Measurements from ENCODE around the gene PHF1.

Gene PHF1

GRCh38 chr6:33428224-33428965 lies 17.6 kb downstream of the PHF1 start (continued):
- no peak for TF ChIP-seq ZNF518A (tag by site-specific recombination; conservative IDR thresholded peaks at IDR 0.05; ENCODE audit: low read depth)
- no peak for TF ChIP-seq MYNN (tag by site-specific recombination; IDR thresholded peaks at IDR 0.05; ENCODE audit: borderline replicate concordance)
- TF ChIP-seq ZBTB20 (tag by site-specific recombination; IDR thresholded peaks at IDR 0.05) = peak; percentile 59; the same call in 1 of the 2 replicates

DNA sequence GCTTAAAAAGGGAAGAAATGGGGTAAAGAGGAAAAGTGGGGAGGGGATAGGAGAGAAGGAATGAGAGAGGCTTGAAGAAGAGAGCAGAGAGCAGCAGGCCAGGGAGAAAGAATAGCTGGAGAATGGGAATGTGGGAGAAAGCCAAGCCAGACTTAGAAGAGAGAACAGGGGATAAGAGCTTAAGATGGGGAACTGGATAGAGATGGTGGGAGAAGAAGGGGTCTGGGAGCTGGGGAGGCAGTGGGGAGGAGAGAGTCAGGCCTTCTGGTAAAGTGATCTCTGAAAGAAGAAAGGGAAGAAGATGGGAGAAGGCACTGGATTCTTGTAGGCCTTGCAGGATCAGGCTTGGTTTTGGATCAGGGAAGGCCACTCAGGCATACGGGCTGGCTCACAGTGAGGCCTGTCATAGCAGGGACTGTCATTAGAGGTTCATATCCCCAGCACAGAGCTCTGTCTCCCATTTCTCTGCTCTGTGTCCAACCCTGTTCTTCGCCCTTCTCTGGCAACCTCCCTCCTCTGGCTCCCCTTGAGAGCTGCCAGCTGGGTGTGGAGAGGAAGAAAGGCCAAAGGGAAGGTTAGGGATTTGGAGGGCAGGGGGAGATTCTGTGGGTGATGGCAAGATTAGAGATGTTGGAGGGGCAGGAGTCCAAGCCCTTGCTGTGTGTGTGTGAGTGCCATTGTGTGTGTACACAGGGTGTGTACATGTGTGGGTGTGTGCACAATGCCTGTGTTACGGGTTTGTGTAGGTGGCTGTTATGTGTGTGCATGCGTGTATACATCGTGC lies 18.3 kb downstream of the PHF1 start:
- Histone ChIP-seq H3K4me3 (ENCODE audit: low read depth, low read length) (no peak overlapping the region), H3K9me3 (ENCODE audit: control insufficient read depth, insufficient read depth, low read depth, low read length) (no peaks in the 10 kb centered on the region), H3K27ac (ENCODE audit: extremely low read depth, low read depth, low read length) (no peak overlapping the region), H3K36me3 (ENCODE audit: control insufficient read depth in 2 of 2, insufficient read depth in 1 of 2, low read length in 2 of 2) (no peaks in the 10 kb centered on the region), H3K4me1 (ENCODE audit: control insufficient read depth, insufficient read depth, low read length) (peaks cover 17% of the 10 kb centered on the region)
- ChIA-PET POLR2A (interaction anchor here (0.5 to 2.4 kb wide), 6 partner anchors 13 to 157 kb away, joined by 3 to 11 read pairs (median 4); partner anchors contain the start of genes B3GALT4, PHF1, RPS18 and VPS52), CTCF (interaction anchor here (0.6 to 1.3 kb wide), 8 partner anchors 11 to 294 kb away, joined by 3 to 7 read pairs (median 3); partner anchors contain the start of gene BAK1)
- TF ChIP-seq ZNF514 (tag by site-specific recombination; IDR thresholded peaks at IDR 0.05) (no peak), ZFHX2 (tag by site-specific recombination; conservative IDR thresholded peaks at IDR 0.05) (peak; percentile 95), SP3 (tag by site-specific recombination; IDR thresholded peaks at IDR 0.05) (no peak), ZNF521 (tag by site-specific recombination; IDR thresholded peaks at IDR 0.05) (no peak), ZNF785 (tag by site-specific recombination; IDR thresholded peaks at IDR 0.05) (no peak), ZSCAN5A (tag by site-specific recombination; IDR thresholded peaks at IDR 0.05) (no peak), ZNF221 (tag by site-specific recombination; IDR thresholded peaks at IDR 0.05; ENCODE audit: borderline replicate concordance) (no peak), EGR2 (tag by site-specific recombination; IDR thresholded peaks at IDR 0.05; ENCODE audit: low read depth) (peak; percentile 80), KLF10 (tag by site-specific recombination; IDR thresholded peaks at IDR 0.05) (no peak), ZNF366 (tag by site-specific recombination; conservative IDR thresholded peaks at IDR 0.05) (peak; percentile 88), ZNF610 (tag by site-specific recombination; IDR thresholded peaks at IDR 0.05; ENCODE audit: borderline replicate concordance) (no peak), PATZ1 (tag by site-specific recombination; IDR thresholded peaks at IDR 0.05) (peak; percentile 12), ZNF292 (tag by site-specific recombination; IDR thresholded peaks at IDR 0.05; ENCODE audit: borderline replicate concordance, low read depth) (no peak), ZNF10 (tag by site-specific recombination; IDR thresholded peaks at IDR 0.05) (no peak), IKZF3 (tag by site-specific recombination; IDR thresholded peaks at IDR 0.05) (0 out of 2 replicates have a peak, but pooled peaks have one; percentile 34), ZSCAN4 (tag by site-specific recombination; IDR thresholded peaks at IDR 0.05) (peak; percentile 90), ZBTB48 (tag by site-specific recombination; IDR thresholded peaks at IDR 0.05) (0 out of 2 replicates have a peak, but pooled peaks have one; percentile 24), ZNF600 (tag by site-specific recombination; IDR thresholded peaks at IDR 0.05) (peak; percentile 95), ZBTB17 (tag by site-specific recombination; IDR thresholded peaks at IDR 0.05) (peak; percentile 83)
- TF ChIP-seq, protein P1, sequence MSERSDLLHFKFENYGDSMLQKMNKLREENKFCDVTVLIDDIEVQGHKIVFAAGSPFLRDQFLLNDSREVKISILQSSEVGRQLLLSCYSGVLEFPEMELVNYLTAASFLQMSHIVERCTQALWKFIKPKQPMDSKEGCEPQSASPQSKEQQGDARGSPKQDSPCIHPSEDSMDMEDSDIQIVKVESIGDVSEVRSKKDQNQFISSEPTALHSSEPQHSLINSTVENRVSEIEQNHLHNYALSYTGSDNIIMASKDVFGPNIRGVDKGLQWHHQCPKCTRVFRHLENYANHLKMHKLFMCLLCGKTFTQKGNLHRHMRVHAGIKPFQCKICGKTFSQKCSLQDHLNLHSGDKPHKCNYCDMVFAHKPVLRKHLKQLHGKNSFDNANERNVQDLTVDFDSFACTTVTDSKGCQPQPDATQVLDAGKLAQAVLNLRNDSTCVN (tag by site-specific recombination; optimal IDR thresholded peaks at IDR 0.05) = peak; percentile 6
